Hepatocyte (in vitro differentiated cells): ENCODE data around the gene OR10H5.

Experiments used
- EZH2phosphoT487 ChIP-seq: fragments of 200-600 bp; sonication (generic); IDR thresholded peaks from one replicate; pipeline ENCODE4 v1.6.1; 2018; ENCODE audit warnings: antibody characterized with exemption, mild to moderate bottlenecking, low read depth, moderate library complexity; ENCODE audit not compliant: unreplicated experiment, severe bottlenecking
- TF ChIP-seq, protein P1 (sequence below): fragments of 200-600 bp; sonication (generic); IDR thresholded peaks from 2 replicates; pipeline ENCODE4 v1.5.1; 2016; ENCODE audit warnings: antibody characterized with exemption, mild to moderate bottlenecking; ENCODE audit not compliant: poor library complexity

DNA sequence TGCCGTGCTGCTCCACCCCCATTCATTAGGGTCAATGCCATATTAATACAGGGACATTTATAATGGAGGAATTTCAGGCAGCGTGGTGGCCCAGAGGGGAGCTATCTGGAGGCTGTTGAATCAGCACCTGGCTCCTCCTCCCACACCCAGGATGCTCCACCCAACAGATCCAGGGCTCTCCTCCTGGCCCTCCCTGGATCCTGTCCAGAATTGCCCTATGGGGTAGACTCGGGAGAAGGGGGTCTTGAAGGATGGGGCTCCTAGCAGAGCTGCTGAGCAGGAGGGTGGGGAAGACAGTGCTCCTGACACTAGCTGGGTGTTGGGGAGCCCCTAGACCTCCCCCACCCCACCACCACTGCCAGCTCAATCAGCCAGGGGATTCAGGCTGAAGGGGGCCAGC, 5.2 kb upstream of the OR10H5 start:
- no peak for TF ChIP-seq EZH2phosphoT487
- TF ChIP-seq, protein P1, sequence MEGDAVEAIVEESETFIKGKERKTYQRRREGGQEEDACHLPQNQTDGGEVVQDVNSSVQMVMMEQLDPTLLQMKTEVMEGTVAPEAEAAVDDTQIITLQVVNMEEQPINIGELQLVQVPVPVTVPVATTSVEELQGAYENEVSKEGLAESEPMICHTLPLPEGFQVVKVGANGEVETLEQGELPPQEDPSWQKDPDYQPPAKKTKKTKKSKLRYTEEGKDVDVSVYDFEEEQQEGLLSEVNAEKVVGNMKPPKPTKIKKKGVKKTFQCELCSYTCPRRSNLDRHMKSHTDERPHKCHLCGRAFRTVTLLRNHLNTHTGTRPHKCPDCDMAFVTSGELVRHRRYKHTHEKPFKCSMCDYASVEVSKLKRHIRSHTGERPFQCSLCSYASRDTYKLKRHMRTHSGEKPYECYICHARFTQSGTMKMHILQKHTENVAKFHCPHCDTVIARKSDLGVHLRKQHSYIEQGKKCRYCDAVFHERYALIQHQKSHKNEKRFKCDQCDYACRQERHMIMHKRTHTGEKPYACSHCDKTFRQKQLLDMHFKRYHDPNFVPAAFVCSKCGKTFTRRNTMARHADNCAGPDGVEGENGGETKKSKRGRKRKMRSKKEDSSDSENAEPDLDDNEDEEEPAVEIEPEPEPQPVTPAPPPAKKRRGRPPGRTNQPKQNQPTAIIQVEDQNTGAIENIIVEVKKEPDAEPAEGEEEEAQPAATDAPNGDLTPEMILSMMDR: no peak
